WERI-Rb-1 (cell line): Measurements from ENCODE around the gene TFAP2C.
"Not testable (repeated sequence)": the region's sequence is repeated elsewhere in the genome, so short reads cannot be mapped to it uniquely, and the experiment has no call there.

Source experiments
- DNase-seq: peaks from one replicate; pipeline ENCODE4 v3.0.0-alpha.2; 2020
- H3K27ac ChIP-seq: fragments of 250-450 bp; sonication (Bioruptor Pico); 2 replicates; pipeline ENCODE4 v1.5.1; 2020; ENCODE audit warnings: mild to moderate bottlenecking, moderate library complexity
- H3K27me3 ChIP-seq: fragments of 250-450 bp; sonication (Bioruptor Pico); 2 replicates; pipeline ENCODE4 v1.5.1; 2021; ENCODE audit warnings: mild to moderate bottlenecking, low read depth, moderate library complexity; ENCODE audit not compliant: insufficient read depth, severe bottlenecking
- H3K36me3 ChIP-seq: fragments of 250-450 bp; sonication (Bioruptor Pico); 2 replicates; pipeline ENCODE4 v1.5.1; 2020; ENCODE audit warnings: mild to moderate bottlenecking, moderate library complexity
- H3K4me3 ChIP-seq: 2 replicates; pipeline ENCODE4 v1.5.1; 2011; ENCODE audit warnings: low read depth, mild to moderate bottlenecking, control low read depth, low read length
- H3K9me3 ChIP-seq: fragments of 250-450 bp; sonication (Bioruptor Pico); 2 replicates; pipeline ENCODE4 v1.5.1; 2021; ENCODE audit warnings: mild to moderate bottlenecking, moderate library complexity; ENCODE audit not compliant: severe bottlenecking
- TF ChIP-seq, protein P1 (sequence below): IDR thresholded peaks from 2 replicates; pipeline ENCODE4 v1.5.1; 2011; ENCODE audit warnings: low read depth, mild to moderate bottlenecking, control low read depth, inconsistent platforms, low read length

TFAP2C gene

DNA sequence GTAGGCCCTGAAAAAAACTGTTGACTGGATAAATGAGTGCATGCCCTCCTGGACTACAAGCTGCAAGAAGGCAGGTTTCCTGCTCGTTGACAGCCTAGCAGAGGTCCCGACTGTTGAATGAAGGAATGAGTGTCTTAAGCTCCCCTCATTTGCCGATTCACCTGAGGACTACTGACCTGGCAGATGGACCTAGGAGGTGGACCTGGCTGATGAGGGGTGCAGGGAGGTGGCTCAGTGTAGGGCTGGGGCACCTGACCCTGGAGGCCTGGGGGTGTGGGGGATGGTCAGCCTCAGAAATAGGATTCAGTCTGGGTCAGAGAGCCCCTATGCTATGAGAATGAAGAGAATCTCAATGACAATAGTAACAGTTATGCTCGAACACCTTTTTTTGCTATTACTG lies 11.6 kb upstream of the TFAP2C start:
- Histone ChIP-seq H3K27me3 (peaks cover 84% of the 10 kb centered on the region), H3K4me3 (no peak overlapping the region), H3K27ac (no peak overlapping the region), H3K36me3 (no peaks in the 10 kb centered on the region), H3K9me3 (no peaks in the 10 kb centered on the region)
- TF ChIP-seq, protein P1, sequence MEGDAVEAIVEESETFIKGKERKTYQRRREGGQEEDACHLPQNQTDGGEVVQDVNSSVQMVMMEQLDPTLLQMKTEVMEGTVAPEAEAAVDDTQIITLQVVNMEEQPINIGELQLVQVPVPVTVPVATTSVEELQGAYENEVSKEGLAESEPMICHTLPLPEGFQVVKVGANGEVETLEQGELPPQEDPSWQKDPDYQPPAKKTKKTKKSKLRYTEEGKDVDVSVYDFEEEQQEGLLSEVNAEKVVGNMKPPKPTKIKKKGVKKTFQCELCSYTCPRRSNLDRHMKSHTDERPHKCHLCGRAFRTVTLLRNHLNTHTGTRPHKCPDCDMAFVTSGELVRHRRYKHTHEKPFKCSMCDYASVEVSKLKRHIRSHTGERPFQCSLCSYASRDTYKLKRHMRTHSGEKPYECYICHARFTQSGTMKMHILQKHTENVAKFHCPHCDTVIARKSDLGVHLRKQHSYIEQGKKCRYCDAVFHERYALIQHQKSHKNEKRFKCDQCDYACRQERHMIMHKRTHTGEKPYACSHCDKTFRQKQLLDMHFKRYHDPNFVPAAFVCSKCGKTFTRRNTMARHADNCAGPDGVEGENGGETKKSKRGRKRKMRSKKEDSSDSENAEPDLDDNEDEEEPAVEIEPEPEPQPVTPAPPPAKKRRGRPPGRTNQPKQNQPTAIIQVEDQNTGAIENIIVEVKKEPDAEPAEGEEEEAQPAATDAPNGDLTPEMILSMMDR: no peak
- DNase-seq: no peak

DNA sequence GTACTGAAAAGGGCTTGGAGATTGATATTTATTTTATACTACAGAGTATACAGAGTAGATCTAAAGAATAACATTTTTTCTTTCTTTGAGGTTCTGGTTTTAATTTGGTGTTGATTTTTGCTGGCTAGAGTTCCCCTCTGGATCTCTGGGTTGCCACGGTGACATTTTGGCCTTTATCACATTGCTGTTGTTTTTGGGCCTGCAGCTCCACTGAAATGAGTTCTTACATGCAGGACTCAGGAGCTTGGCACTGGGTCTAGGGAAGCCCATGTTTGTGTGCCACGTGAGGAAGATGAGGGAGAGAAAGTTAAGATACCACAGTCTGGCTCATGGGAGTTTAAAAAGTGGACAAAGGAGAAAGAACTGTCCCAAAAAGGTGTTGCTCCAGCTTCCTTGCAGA lies 7.4 kb upstream of the TFAP2C start:
- TF ChIP-seq, protein P1: no peak
- H3K9me3 ChIP-seq: no peaks in the 10 kb centered on the region
- DNase-seq: no peak
- no peak overlapping the region for H3K4me3 ChIP-seq
- H3K36me3 ChIP-seq: no peaks in the 10 kb centered on the region
- H3K27ac ChIP-seq: no peak overlapping the region
- H3K27me3 ChIP-seq: peaks cover 90% of the 10 kb centered on the region

DNA sequence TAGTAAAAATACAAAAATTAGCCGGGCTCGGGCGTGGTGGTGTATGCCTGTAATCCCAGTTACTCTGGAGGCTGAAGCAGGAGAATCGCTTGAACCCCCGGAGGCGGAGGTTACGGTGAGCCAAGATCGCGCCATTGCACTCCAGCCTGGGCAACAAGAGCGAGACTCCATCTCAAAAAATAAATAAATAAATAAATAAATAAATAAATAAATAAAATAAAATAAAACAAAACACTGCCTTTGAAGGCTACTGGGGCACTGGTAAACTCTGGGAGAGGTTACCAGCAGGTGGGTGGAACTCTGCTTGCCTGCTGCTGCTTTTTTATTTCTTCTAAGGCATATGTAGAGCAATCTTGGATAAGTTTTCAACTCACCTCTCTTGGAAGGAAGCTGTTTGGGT lies 5.2 kb upstream of the TFAP2C start:
- not testable (repeated sequence) for H3K36me3 ChIP-seq, H3K4me3 ChIP-seq, H3K27ac ChIP-seq, DNase-seq, H3K9me3 ChIP-seq
- H3K27me3 ChIP-seq: peaks cover 93% of the 10 kb centered on the region

DNA sequence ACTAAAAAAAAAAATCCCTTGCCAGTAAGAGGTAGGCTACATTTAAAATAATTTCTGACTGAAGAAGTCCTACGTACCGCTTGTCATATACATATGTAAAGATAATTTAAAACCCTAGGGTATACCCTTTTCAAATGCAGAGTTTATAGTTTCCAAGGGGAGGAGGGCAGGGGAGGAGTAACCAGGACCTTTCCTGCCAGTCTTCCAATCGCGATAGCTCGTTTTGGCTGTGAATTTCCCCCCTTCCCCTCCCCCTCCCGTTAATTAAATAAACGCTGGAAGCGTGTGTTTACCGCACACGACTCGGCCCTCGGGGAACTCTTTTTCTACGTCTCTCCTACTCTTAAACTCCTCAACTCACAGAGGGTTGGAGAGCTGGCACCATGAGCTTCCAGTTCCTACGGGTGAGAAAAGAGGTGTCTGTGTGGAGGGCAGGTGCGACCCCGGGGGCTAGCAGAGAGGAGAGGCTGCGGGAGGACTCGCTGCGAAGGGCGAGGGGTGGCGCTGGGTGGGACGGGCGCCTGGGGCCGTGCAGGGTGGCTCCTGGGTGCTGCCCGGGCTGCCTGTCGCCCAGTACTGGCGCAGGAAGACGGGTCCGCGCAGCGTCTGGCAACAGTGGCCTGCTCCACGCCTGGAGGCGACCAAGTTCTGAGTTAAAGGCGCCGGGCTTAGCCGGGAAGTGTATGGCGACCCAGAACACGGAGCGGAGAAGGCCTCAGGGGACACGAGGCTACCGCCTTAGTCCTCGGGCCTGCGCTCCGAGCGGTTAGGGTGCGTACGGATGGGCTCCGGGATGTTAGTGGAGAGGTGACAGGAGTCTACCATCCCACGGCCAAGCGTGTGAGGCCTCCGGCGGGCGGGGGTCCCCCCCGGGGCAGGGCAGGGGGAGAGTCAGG lies 4.1 kb upstream of the TFAP2C start:
- Histone ChIP-seq H3K27me3 (peaks cover 95% of the 10 kb centered on the region), H3K4me3 (no peak overlapping the region), H3K36me3 (no peaks in the 10 kb centered on the region), H3K9me3 (peaks cover 3% of the 10 kb centered on the region), H3K27ac (no peak overlapping the region)
- no peak for DNase-seq
- TF ChIP-seq, protein P1: no peak

DNA sequence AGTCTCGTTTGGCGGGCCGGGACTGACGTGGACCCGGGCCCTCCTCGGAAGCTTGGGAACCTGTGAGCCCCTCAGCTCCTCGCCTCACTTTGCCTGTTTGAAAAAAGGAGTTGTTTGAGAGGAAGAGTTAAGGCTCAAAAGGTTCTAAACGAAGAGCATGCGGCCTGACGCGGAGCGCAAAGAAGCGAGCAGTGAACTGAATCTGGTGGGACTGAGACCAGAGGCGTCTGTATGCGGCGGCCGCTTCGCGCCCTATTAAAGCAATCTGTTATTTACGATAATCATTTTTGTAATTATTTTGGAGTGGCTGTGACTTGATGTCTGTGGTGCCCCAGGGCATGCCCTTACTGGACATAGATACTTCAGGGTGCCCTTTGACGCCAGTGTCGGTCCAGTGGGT lies 3.3 kb upstream of the TFAP2C start:
- peaks cover 3% of the 10 kb centered on the region for H3K9me3 ChIP-seq
- DNase-seq: no peak
- H3K27ac ChIP-seq: no peak overlapping the region
- no peak overlapping the region for H3K4me3 ChIP-seq
- TF ChIP-seq, protein P1: no peak
- no peaks in the 10 kb centered on the region for H3K36me3 ChIP-seq
- peaks cover 95% of the 10 kb centered on the region for H3K27me3 ChIP-seq

DNA sequence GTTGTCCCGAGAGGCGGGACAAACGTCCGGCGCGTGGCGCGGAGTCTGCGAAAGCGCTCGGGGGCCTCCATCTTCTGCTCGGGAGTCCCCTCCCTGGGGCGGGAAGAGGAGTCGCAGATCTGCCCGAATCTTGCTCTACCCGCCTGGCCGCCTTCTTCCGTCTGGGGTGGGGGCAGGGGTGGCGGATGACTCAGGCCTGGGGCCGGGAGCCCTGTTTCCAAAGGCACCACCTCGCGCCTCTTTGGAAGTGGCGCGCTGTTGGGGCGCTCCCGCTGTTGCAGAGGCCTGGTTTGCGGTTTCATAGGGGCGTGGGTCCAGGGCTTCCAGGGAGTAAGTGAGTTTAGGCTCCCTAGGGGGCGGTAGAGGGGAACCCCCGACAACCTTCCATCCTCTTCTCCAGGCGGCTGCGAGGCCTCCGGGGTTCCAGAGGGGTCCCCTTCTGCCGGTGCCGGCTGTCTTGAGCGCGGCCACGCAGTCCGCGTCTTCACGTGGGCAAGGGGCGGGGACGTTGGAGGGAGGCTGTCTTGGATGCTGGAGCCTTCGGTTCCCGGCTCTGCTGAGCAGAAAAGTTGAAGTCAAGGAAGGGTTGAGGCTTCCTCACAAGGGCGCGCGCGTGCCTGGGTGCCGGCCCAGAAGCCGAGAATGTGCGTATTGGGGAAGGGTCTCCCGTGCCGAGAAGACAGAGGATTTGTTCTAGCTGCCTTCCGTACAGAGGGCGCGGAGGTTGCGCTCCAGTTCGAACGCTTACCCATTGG lies 2.6 kb upstream of the TFAP2C start:
- no peak for DNase-seq
- Histone ChIP-seq H3K27ac (no peak overlapping the region), H3K36me3 (no peaks in the 10 kb centered on the region), H3K27me3 (peaks cover 95% of the 10 kb centered on the region), H3K9me3 (peaks cover 3% of the 10 kb centered on the region), H3K4me3 (no peak overlapping the region)
- TF ChIP-seq, protein P1: peak; percentile 51
